DND-41 (cell line): Measurements from ENCODE around the gene SYT3.

Experiments
- ATAC-seq: fragments of 200-7000 bp; cut with Tn5 transposase; 3 replicates; pipeline ENCODE4 v1.9.1; 2021; ENCODE audit warnings: low read depth; ENCODE audit not compliant: insufficient read depth
- DNase-seq: peaks from one replicate; pipeline ENCODE4 v3.0.0-alpha.2; 2020
- H2AFZ ChIP-seq: 2 replicates; pipeline ENCODE4 v1.6.0; 2012; ENCODE audit warnings: low read depth, low read length
- H3K27ac ChIP-seq: 2 replicates; pipeline ENCODE4 v1.5.1; 2012; ENCODE audit warnings: low read length, inconsistent platforms
- H3K27me3 ChIP-seq: fragments of 200-600 bp; sonication (generic); 2 replicates; pipeline ENCODE4 v1.6.0; 2012; ENCODE audit warnings: low read length, mild to moderate bottlenecking, inconsistent platforms; ENCODE audit not compliant: insufficient read depth, poor library complexity
- H3K36me3 ChIP-seq: 2 replicates; pipeline ENCODE4 v1.5.1; 2012; ENCODE audit warnings: low read length, inconsistent platforms; ENCODE audit not compliant: insufficient read depth
- H3K4me1 ChIP-seq: 2 replicates; pipeline ENCODE4 v1.5.1; 2012; ENCODE audit warnings: mild to moderate bottlenecking, low read length; ENCODE audit not compliant: insufficient read depth
- H3K4me2 ChIP-seq: 2 replicates; pipeline ENCODE4 v1.6.0; 2012; ENCODE audit warnings: mild to moderate bottlenecking, moderate library complexity, low read length, inconsistent platforms; ENCODE audit not compliant: insufficient read depth
- H3K4me3 ChIP-seq, 2 experiments: fragments of 200-600 bp in 1 of 2; shearing (Covaris generic) in 1 of 2; 2 replicates each; pipeline ENCODE4 v1.5.1; 2012 to 2016; ENCODE audit warnings: inconsistent platforms in 2 of 2, low read length in 2 of 2, mild to moderate bottlenecking in 2 of 2, low read depth in 1 of 2, moderate library complexity in 1 of 2
- H3K79me2 ChIP-seq: 2 replicates; pipeline ENCODE4 v1.6.0; 2012; ENCODE audit warnings: low read length, inconsistent platforms; ENCODE audit not compliant: insufficient read depth
- H3K9ac ChIP-seq: 2 replicates; pipeline ENCODE4 v1.6.0; 2012; ENCODE audit warnings: low read depth, mild to moderate bottlenecking, inconsistent platforms, low read length, moderate library complexity
- H3K9me3 ChIP-seq: 2 replicates; pipeline ENCODE4 v1.5.1; 2012; ENCODE audit warnings: low read length, moderate library complexity, mild to moderate bottlenecking, inconsistent platforms; ENCODE audit not compliant: insufficient read depth, severe bottlenecking
- H4K20me1 ChIP-seq: 2 replicates; pipeline ENCODE4 v1.6.0; 2012; ENCODE audit warnings: low read length; ENCODE audit not compliant: insufficient read depth
- CTCF ChIP-seq: IDR thresholded peaks from 2 replicates; pipeline ENCODE4 v1.5.1; 2012; ENCODE audit warnings: borderline replicate concordance, low read length, moderate library complexity, mild to moderate bottlenecking; ENCODE audit not compliant: poor library complexity, severe bottlenecking; ENCODE audit errors: extremely low read depth
- EZH2 ChIP-seq: IDR thresholded peaks from 3 replicates; pipeline ENCODE4 v1.6.1; 2012; ENCODE audit warnings: borderline replicate concordance, low read depth, mild to moderate bottlenecking, moderate library complexity, low read length, inconsistent platforms; ENCODE audit not compliant: severe bottlenecking

Gene SYT3

GRCh38 chr19:50646074-50646807 is 6.6 kb upstream of the SYT3 start:
- no peak overlapping the region for H3K4me3 ChIP-seq
- no peaks in the 10 kb centered on the region for H3K27me3 ChIP-seq
- DNase-seq (no peak), ATAC-seq (no peak)
- no peaks in the 10 kb centered on the region for H3K9me3 ChIP-seq
- H3K4me2 ChIP-seq, result no peak overlapping the region
- no peak overlapping the region for H2AFZ ChIP-seq
- TF ChIP-seq EZH2 (no peak), CTCF (no peak)
- H4K20me1 ChIP-seq, result no peaks in the 10 kb centered on the region
- no peak overlapping the region for H3K9ac ChIP-seq
- no peaks in the 10 kb centered on the region for H3K36me3 ChIP-seq
- H3K79me2 ChIP-seq, result no peaks in the 10 kb centered on the region
- no peak overlapping the region for H3K27ac ChIP-seq
- H3K4me1 ChIP-seq, result no peaks in the 10 kb centered on the region

- H3K79me2 ChIP-seq, result no peaks in the 10 kb centered on the region
- H3K36me3 ChIP-seq, result no peaks in the 10 kb centered on the region
- no peaks in the 10 kb centered on the region for H4K20me1 ChIP-seq
- H3K9me3 ChIP-seq, result no peaks in the 10 kb centered on the region
- no peak overlapping the region for H2AFZ ChIP-seq
- TF ChIP-seq CTCF, result no peak
- no peak overlapping the region for H3K9ac ChIP-seq
- H3K27ac ChIP-seq, result no peak overlapping the region
- no peak overlapping the region for H3K4me3 ChIP-seq
- DNase-seq (no peak), ATAC-seq (no peak)
- no peaks in the 10 kb centered on the region for H3K4me1 ChIP-seq
- H3K27me3 ChIP-seq, result no peaks in the 10 kb centered on the region
- no peak overlapping the region for H3K4me2 ChIP-seq
Measured at GRCh38 chr19:50645107-50645506, 5.4 kb upstream of the SYT3 start.

GRCh38 chr19:50644315-50644915 is 4.7 kb upstream of the SYT3 start:
- Histone ChIP-seq H3K4me1 (no peaks in the 10 kb centered on the region), H3K27ac (no peak overlapping the region), H3K4me2 (no peak overlapping the region), H3K27me3 (no peaks in the 10 kb centered on the region), H3K4me3 (no peak overlapping the region), H2AFZ (no peak overlapping the region), H3K36me3 (no peaks in the 10 kb centered on the region), H3K9me3 (no peaks in the 10 kb centered on the region), H3K79me2 (no peaks in the 10 kb centered on the region), H4K20me1 (no peaks in the 10 kb centered on the region), H3K9ac (no peak overlapping the region)
- TF ChIP-seq EZH2 (no peak), CTCF (no peak)
- ATAC-seq, result no peak
- DNase-seq, result no peak
